ENCODE results near the gene ERO1A. TPM values are rescaled to one million over a fixed set of nuclear protein-coding genes. Genes with fewer than 3 reads are reported as not detected.
A peak's percentile ranks its signal among the peaks of the same experiment; 100 is the strongest.

Gene ERO1A
- total and polyA plus RNA-seq, 3 experiments from 2014 or later: 47.0 to 96.6 (median 87.6) TPM

- DNase-seq: no peak
- ChIA-PET POLR2A (no interaction called here), CTCF (interaction anchor here (1.2 to 1.6 kb wide), 3 partner anchors 9 to 160 kb away, joined by 4 to 5 read pairs (median 4); partner anchors contain the start of gene TXNDC16)
- Mint-ChIP-seq H3K4me1 (peaks cover 29 to 60% (median 50%) of the 10 kb centered on the region in 3 donors), H3K9me3 (no peaks in the 10 kb centered on the region), H3K4me3 (no peak overlapping the region), H3K27me3 (no peaks in the 10 kb centered on the region), H3K36me3 (peaks cover 4 to 83% (median 16%) of the 10 kb centered on the region in 3 donors), H3K27ac (no peak overlapping the region)
- H3K27ac ChIP-seq (ENCODE audit: low read depth, low read length): no peak overlapping the region
- no peak overlapping the region for H3K4me3 ChIP-seq (ENCODE audit: low read length)
- H3K9me3 ChIP-seq (ENCODE audit: low read length): no peaks in the 10 kb centered on the region
- H3K36me3 ChIP-seq (ENCODE audit: insufficient read depth, low read length): peaks cover 33% of the 10 kb centered on the region
- H3K27me3 ChIP-seq (ENCODE audit: insufficient read depth, low read length, poor library complexity, severe bottlenecking): no peaks in the 10 kb centered on the region
- H3K4me1 ChIP-seq (ENCODE audit: insufficient read depth, low read length): peaks cover 16% of the 10 kb centered on the region
Measured at GRCh38 chr14:52711666-52712065, 16.3 kb upstream of the ERO1A start.

- Mint-ChIP-seq H3K4me3 (peak within 1 kb of the TSS; percentile 98 to 100 (median 99)), H3K36me3 (peaks cover 0 to 47% (median 4%) of the 10 kb centered on the region in 3 donors), H3K27ac (peak within 1 kb of the TSS; percentile 89 to 100 (median 99)), H3K4me1 (peaks cover 35 to 60% (median 56%) of the 10 kb centered on the region in 3 donors), H3K9me3 (no peaks in the 10 kb centered on the region), H3K27me3 (no peaks in the 10 kb centered on the region)
- peaks cover 23% of the 10 kb centered on the region for H3K4me1 ChIP-seq (ENCODE audit: insufficient read depth, low read length)
- ChIA-PET CTCF (interaction anchor here (1.0 kb wide), 1 partner anchor 70 kb away, joined by 3 read pairs; no protein-coding TSS in a partner anchor), POLR2A (interaction anchor here (0.6 to 1.7 kb wide), 7 partner anchors 11 to 155 kb away, joined by 3 to 8 read pairs (median 4); partner anchors contain the start of genes ERO1A, STYX and TXNDC16)
- H3K36me3 ChIP-seq (ENCODE audit: insufficient read depth, low read length): peaks cover 12% of the 10 kb centered on the region
- H3K27me3 ChIP-seq (ENCODE audit: insufficient read depth, low read length, poor library complexity, severe bottlenecking): no peaks in the 10 kb centered on the region
- H3K9me3 ChIP-seq (ENCODE audit: low read length): no peaks in the 10 kb centered on the region
- peak within 1 kb of the TSS; percentile 81 for H3K27ac ChIP-seq (ENCODE audit: low read depth, low read length)
- H3K4me3 ChIP-seq (ENCODE audit: low read length): peak within 1 kb of the TSS; percentile 96
- peak; percentile 88 to 96 (median 92) for DNase-seq
Measured at GRCh38 chr14:52706724-52707706, 11.7 kb upstream of the ERO1A start, which contains the start of gene PSMC6. TSS of gene PSMC6 (plus strand) at chr14:52707200. CDS start at chr14:52707220, 20 bp downstream.

GRCh38 chr14:52706286-52706685 is 10.9 kb upstream of the ERO1A start:
- Mint-ChIP-seq H3K27me3 (peaks cover 0 to under 1% of the 10 kb centered on the region in 2 donors), H3K4me3 (peak overlapping the region; percentile 98 to 100 (median 99)), H3K27ac (peak overlapping the region; percentile 89 to 99 (median 98)), H3K9me3 (no peaks in the 10 kb centered on the region), H3K36me3 (peaks cover 0 to 40% (median 4%) of the 10 kb centered on the region in 3 donors), H3K4me1 (peaks cover 34 to 55% (median 54%) of the 10 kb centered on the region in 3 donors)
- Histone ChIP-seq H3K4me3 (ENCODE audit: low read length) (peak overlapping the region; percentile 96), H3K9me3 (ENCODE audit: low read length) (no peaks in the 10 kb centered on the region), H3K36me3 (ENCODE audit: insufficient read depth, low read length) (peaks cover 7% of the 10 kb centered on the region), H3K27me3 (ENCODE audit: insufficient read depth, low read length, poor library complexity, severe bottlenecking) (no peaks in the 10 kb centered on the region), H3K4me1 (ENCODE audit: insufficient read depth, low read length) (peaks cover 23% of the 10 kb centered on the region), H3K27ac (ENCODE audit: low read depth, low read length) (peak overlapping the region; percentile 81)
- POLR2A ChIA-PET: interaction anchor here (0.6 to 1.7 kb wide), 4 partner anchors 11 to 154 kb away, joined by 3 to 8 read pairs (median 6); partner anchors contain the start of genes ERO1A and TXNDC16
- CTCF ChIA-PET: interaction anchor here (1.0 to 1.2 kb wide), 2 partner anchors 36 to 71 kb away, joined by 3 read pairs; no protein-coding TSS in a partner anchor
- DNase-seq: peak in 4 of 5 donors; percentile 30 to 54 (median 37)

GRCh38 chr14:52703664-52704063 is 8.3 kb upstream of the ERO1A start:
- H3K36me3 Mint-ChIP-seq: peaks cover 0 to 16% (median 0%) of the 10 kb centered on the region in 3 donors
- no peak overlapping the region for H3K4me3 ChIP-seq (ENCODE audit: low read length)
- no peaks in the 10 kb centered on the region for H3K9me3 ChIP-seq (ENCODE audit: low read length)
- H3K4me1 Mint-ChIP-seq: peaks cover 27 to 30% (median 28%) of the 10 kb centered on the region in 3 donors
- CTCF ChIA-PET: no interaction called here
- no peak overlapping the region for H3K27ac Mint-ChIP-seq
- POLR2A ChIA-PET: no interaction called here
- H3K4me1 ChIP-seq (ENCODE audit: insufficient read depth, low read length): peaks cover 22% of the 10 kb centered on the region
- H3K4me3 Mint-ChIP-seq: peak overlapping the region in 1 of 7 donors; percentile 69
- peaks cover 0 to 2% of the 10 kb centered on the region in 2 donors for H3K27me3 Mint-ChIP-seq
- no peaks in the 10 kb centered on the region for H3K27me3 ChIP-seq (ENCODE audit: insufficient read depth, low read length, poor library complexity, severe bottlenecking)
- H3K9me3 Mint-ChIP-seq: no peaks in the 10 kb centered on the region
- no peak overlapping the region for H3K27ac ChIP-seq (ENCODE audit: low read depth, low read length)
- DNase-seq: no peak
- H3K36me3 ChIP-seq (ENCODE audit: insufficient read depth, low read length): peaks cover 3% of the 10 kb centered on the region

- no peak overlapping the region for H3K27ac Mint-ChIP-seq
- Histone ChIP-seq H3K27ac (ENCODE audit: low read depth, low read length) (no peak overlapping the region), H3K4me1 (ENCODE audit: insufficient read depth, low read length) (peaks cover 17% of the 10 kb centered on the region), H3K9me3 (ENCODE audit: low read length) (no peaks in the 10 kb centered on the region), H3K27me3 (ENCODE audit: insufficient read depth, low read length, poor library complexity, severe bottlenecking) (no peaks in the 10 kb centered on the region), H3K4me3 (ENCODE audit: low read length) (no peak overlapping the region), H3K36me3 (ENCODE audit: insufficient read depth, low read length) (no peaks in the 10 kb centered on the region)
- H3K4me1 Mint-ChIP-seq: peaks cover 22 to 26% (median 24%) of the 10 kb centered on the region in 3 donors
- POLR2A ChIA-PET: no interaction called here
- no peak for DNase-seq
- H3K4me3 Mint-ChIP-seq: no peak overlapping the region
- peaks cover 0 to 2% of the 10 kb centered on the region in 2 donors for H3K27me3 Mint-ChIP-seq
- CTCF ChIA-PET: no interaction called here
- peaks cover 0 to 12% (median 0%) of the 10 kb centered on the region in 3 donors for H3K36me3 Mint-ChIP-seq
- H3K9me3 Mint-ChIP-seq: no peaks in the 10 kb centered on the region
Measured at GRCh38 chr14:52703225-52703624, 7.9 kb upstream of the ERO1A start.

GRCh38 chr14:52701223-52701622 is 5.9 kb upstream of the ERO1A start:
- Histone ChIP-seq H3K4me3 (ENCODE audit: low read length) (no peak overlapping the region), H3K36me3 (ENCODE audit: insufficient read depth, low read length) (no peaks in the 10 kb centered on the region), H3K4me1 (ENCODE audit: insufficient read depth, low read length) (peaks cover 3% of the 10 kb centered on the region), H3K27me3 (ENCODE audit: insufficient read depth, low read length, poor library complexity, severe bottlenecking) (no peaks in the 10 kb centered on the region), H3K9me3 (ENCODE audit: low read length) (no peaks in the 10 kb centered on the region), H3K27ac (ENCODE audit: low read depth, low read length) (no peak overlapping the region)
- POLR2A ChIA-PET: no interaction called here
- Mint-ChIP-seq H3K27ac (peak overlapping the region in 1 of 8 donors; percentile 17), H3K4me1 (peaks cover 5 to 9% (median 8%) of the 10 kb centered on the region in 3 donors), H3K36me3 (no peaks in the 10 kb centered on the region), H3K27me3 (peaks cover 0 to 2% of the 10 kb centered on the region in 2 donors), H3K4me3 (peak overlapping the region in 1 of 7 donors; percentile 37), H3K9me3 (no peaks in the 10 kb centered on the region)
- CTCF ChIA-PET: no interaction called here
- no peak for DNase-seq

GRCh38 chr14:52700701-52701172 is 5.4 kb upstream of the ERO1A start:
- Histone ChIP-seq H3K4me1 (ENCODE audit: insufficient read depth, low read length) (no peaks in the 10 kb centered on the region), H3K27me3 (ENCODE audit: insufficient read depth, low read length, poor library complexity, severe bottlenecking) (no peaks in the 10 kb centered on the region), H3K36me3 (ENCODE audit: insufficient read depth, low read length) (no peaks in the 10 kb centered on the region), H3K9me3 (ENCODE audit: low read length) (no peaks in the 10 kb centered on the region), H3K27ac (ENCODE audit: low read depth, low read length) (no peak overlapping the region), H3K4me3 (ENCODE audit: low read length) (no peak overlapping the region)
- Mint-ChIP-seq H3K9me3 (no peaks in the 10 kb centered on the region), H3K4me3 (peak overlapping the region in 1 of 7 donors; percentile 37), H3K27me3 (peaks cover 0 to 2% of the 10 kb centered on the region in 2 donors), H3K27ac (no peak overlapping the region), H3K36me3 (peaks cover 0 to 1% (median 0%) of the 10 kb centered on the region in 3 donors), H3K4me1 (peaks cover 4 to 10% (median 6%) of the 10 kb centered on the region in 3 donors)
- CTCF ChIA-PET: no interaction called here
- no peak for DNase-seq
- POLR2A ChIA-PET: no interaction called here

Data from CD8-positive, alpha-beta memory T cell (primary cell).